Colonic mucosa (tissue), 4 donors: ENCODE data around the gene DRC3. TPM values are rescaled to one million over a fixed set of nuclear protein-coding genes. Genes with fewer than 3 reads are reported as not detected.

Experiments
- DNase-seq: peaks from one replicate; pipeline ENCODE4 v3.0.0-alpha.2; 2020
- H3K27ac ChIP-seq: fragments of 200-600 bp; one replicate; pipeline ENCODE4 v1.8.0; 2021
- H3K27me3 ChIP-seq: fragments of 200-600 bp; one replicate; pipeline ENCODE4 v1.8.0; 2021
- H3K36me3 ChIP-seq: fragments of 200-600 bp; one replicate; pipeline ENCODE4 v1.8.0; 2021
- H3K4me1 ChIP-seq: fragments of 200-600 bp; one replicate; pipeline ENCODE4 v1.8.0; 2021; ENCODE audit warnings: mild to moderate bottlenecking
- H3K4me3 ChIP-seq: fragments of 200-600 bp; one replicate; pipeline ENCODE4 v1.8.0; 2021
- H3K9ac ChIP-seq, 2 donors: one replicate each; pipeline ENCODE4 v1.7.0; 2013; ENCODE audit warnings: control low read depth in 2 of 2, low read depth in 2 of 2, low read length in 2 of 2
- H3K9me3 ChIP-seq: fragments of 200-600 bp; one replicate; pipeline ENCODE4 v1.8.0; 2021
- CTCF ChIP-seq: fragments of 200-600 bp; IDR thresholded peaks from one replicate; pipeline ENCODE4 v1.8.0; 2022; ENCODE audit warnings: antibody characterized with exemption, mild to moderate bottlenecking
- intact Hi-C: fragments of 100-400 bp; cut with DNase I; formaldehyde crosslinking; loops from one replicate; pipeline ENCODE4 v1.14.1; 2022
- total RNA-seq, 2 donors: library from RNA; stranded (reverse); fragmentation: NEBNext Ultra II Directional in 1 of 2; extraction: Animal tissue kit (Norgen Biotek cat#: 25700) in 1 of 2; gene quantifications; one replicate each; pipeline ENCODE4 v1.2.1, GENCODE V29; 2021
- donor health status: healthy.
- donor health status: DM: no; HTN: no; CAD: no.
- donor health status: DM: no; HTN: no; CAD: no.

DRC3 gene
- total RNA-seq, 2 donors from 2014 or later, result 0.79 to 1.1 TPM

- no peak overlapping the region for H3K9ac ChIP-seq
- no peak overlapping the region for H3K4me3 ChIP-seq
- intact Hi-C loops, result no loop called here
- H3K9me3 ChIP-seq, result no peaks in the 10 kb centered on the region
- H3K36me3 ChIP-seq, result no peaks in the 10 kb centered on the region
- H3K27me3 ChIP-seq, result no peaks in the 10 kb centered on the region
- H3K27ac ChIP-seq, result no peak overlapping the region
- no peaks in the 10 kb centered on the region for H3K4me1 ChIP-seq
- DNase-seq, result no peak
- TF ChIP-seq CTCF, result no peak
These were observed 71.9 kb downstream of the DRC3 start for GRCh38 chr17:18044609-18045008.

- no peaks in the 10 kb centered on the region for H3K36me3 ChIP-seq
- H3K27me3 ChIP-seq, result no peaks in the 10 kb centered on the region
- no peaks in the 10 kb centered on the region for H3K4me1 ChIP-seq
- no peak overlapping the region for H3K9ac ChIP-seq
- intact Hi-C loops, result no loop called here
- DNase-seq, result no peak
- no peak overlapping the region for H3K27ac ChIP-seq
- TF ChIP-seq CTCF, result no peak
- no peak overlapping the region for H3K4me3 ChIP-seq
- H3K9me3 ChIP-seq, result no peaks in the 10 kb centered on the region
These were observed 73.2 kb downstream of the DRC3 start for GRCh38 chr17:18045691-18046350.

- DNase-seq, result no peak
- Histone ChIP-seq H3K4me3 (no peak overlapping the region), H3K36me3 (no peaks in the 10 kb centered on the region), H3K4me1 (no peaks in the 10 kb centered on the region), H3K9ac (no peak overlapping the region), H3K27me3 (no peaks in the 10 kb centered on the region), H3K9me3 (no peaks in the 10 kb centered on the region), H3K27ac (no peak overlapping the region)
- TF ChIP-seq CTCF, result no peak
- intact Hi-C loops, result no loop called here
These were observed 82.9 kb downstream of the DRC3 start for GRCh38 chr17:18055597-18055996.

GRCh38 chr17:18056214-18056613, 83.6 kb downstream of the DRC3 start:
- intact Hi-C loops, result no loop called here
- TF ChIP-seq CTCF, result no peak
- Histone ChIP-seq H3K4me1 (no peaks in the 10 kb centered on the region), H3K36me3 (no peaks in the 10 kb centered on the region), H3K9me3 (no peaks in the 10 kb centered on the region), H3K9ac (no peak overlapping the region), H3K27ac (no peak overlapping the region), H3K4me3 (no peak overlapping the region), H3K27me3 (no peaks in the 10 kb centered on the region)
- DNase-seq, result no peak

GRCh38 chr17:18059283-18059682, 86.6 kb downstream of the DRC3 start:
- peaks cover 6% of the 10 kb centered on the region for H3K36me3 ChIP-seq
- no peak overlapping the region for H3K4me3 ChIP-seq
- no peak for TF ChIP-seq CTCF
- H3K9me3 ChIP-seq, result no peaks in the 10 kb centered on the region
- no peaks in the 10 kb centered on the region for H3K27me3 ChIP-seq
- intact Hi-C loops, result no loop called here
- no peak overlapping the region for H3K9ac ChIP-seq
- no peak overlapping the region for H3K27ac ChIP-seq
- no peaks in the 10 kb centered on the region for H3K4me1 ChIP-seq
- no peak for DNase-seq
